IMR-90 (cell line): Measurements from ENCODE around the gene DEGS2. TPM values are rescaled to one million over a fixed set of nuclear protein-coding genes. Genes with fewer than 3 reads are reported as not detected.

Source experiments
- ATAC-seq: fragments of 200-7000 bp; cut with Tn5 transposase; 2 replicates; pipeline ENCODE4 v1.9.1; 2020; ENCODE audit warnings: low read depth, mild to moderate bottlenecking, moderate library complexity
- BruUV-seq: library from RNA; stranded (reverse); fragments of 400-500 nt; replicated peaks from 2 replicates; lab custom pipeline; 2021; lab: Mats Ljungman, UMichigan
- CTCF ChIA-PET: fragments of 300-600 bp; formaldehyde crosslinking; extraction: SDS; loops from one replicate; lab custom pipeline; 2021; ENCODE audit warnings: antibody characterized with exemption; lab: Yijun Ruan, JAX
- POLR2A ChIA-PET: fragments of 300-600 bp; sonication (Branson Sonifier 250); formaldehyde crosslinking; loops from one replicate; lab custom pipeline; 2022; ENCODE audit warnings: antibody characterized with exemption; ENCODE audit not compliant: unreplicated experiment; lab: Charles Lee
- DNase-seq: peaks from one replicate; pipeline ENCODE4 v3.0.0; 2013
- H2AFZ ChIP-seq: replicated peaks from 2 replicates; pipeline ENCODE3; 2013; ENCODE audit warnings: low read length, mild to moderate bottlenecking; ENCODE audit not compliant: poor library complexity
- H2AK5ac ChIP-seq: 2 replicates; pipeline ENCODE4 v1.6.1; 2013; ENCODE audit warnings: low read depth, low read length, inconsistent platforms
- H2AK9ac ChIP-seq: replicated peaks from 2 replicates; pipeline ENCODE3; 2013; ENCODE audit warnings: mild to moderate bottlenecking, low read depth, low read length, moderate library complexity; ENCODE audit not compliant: poor library complexity
- H2BK120ac ChIP-seq: 2 replicates; pipeline ENCODE4 v1.6.1; 2013; ENCODE audit warnings: low read depth, low read length, inconsistent platforms
- H2BK15ac ChIP-seq: 3 replicates; pipeline ENCODE4 v1.6.1; 2013; ENCODE audit warnings: low read depth, low read length, inconsistent platforms
- H2BK20ac ChIP-seq: 2 replicates; pipeline ENCODE4 v1.6.1; 2013; ENCODE audit warnings: low read depth, mild to moderate bottlenecking, inconsistent platforms, low read length, moderate library complexity
- H2BK5ac ChIP-seq: 2 replicates; pipeline ENCODE4 v1.6.1; 2013; ENCODE audit warnings: mild to moderate bottlenecking, low read depth, low read length, inconsistent platforms; ENCODE audit not compliant: poor library complexity, severe bottlenecking
- H3K14ac ChIP-seq: replicated peaks from 2 replicates; pipeline ENCODE4 v1.6.1; 2013; ENCODE audit warnings: low read depth, low read length, inconsistent platforms
- H3K18ac ChIP-seq: 2 replicates; pipeline ENCODE4 v1.6.1; 2013; ENCODE audit warnings: low read depth, low read length, control low read depth
- H3K23ac ChIP-seq: 2 replicates; pipeline ENCODE4 v1.6.1; 2013; ENCODE audit warnings: low read depth, low read length, inconsistent platforms
- H3K27ac ChIP-seq: 2 replicates; pipeline ENCODE4 v1.5.1; 2013; ENCODE audit warnings: mild to moderate bottlenecking, control low read depth, low read length; ENCODE audit not compliant: insufficient read depth
- H3K27me3 ChIP-seq: 2 replicates; pipeline ENCODE4 v1.6.1; 2013; ENCODE audit warnings: low read length; ENCODE audit not compliant: control insufficient read depth, insufficient read depth
- H3K36me3 ChIP-seq: 2 replicates; pipeline ENCODE4 v1.6.1; 2013; ENCODE audit warnings: low read length, mixed read lengths; ENCODE audit not compliant: control insufficient read depth, insufficient read depth
- H3K4ac ChIP-seq: 2 replicates; pipeline ENCODE4 v1.6.1; 2013; ENCODE audit warnings: low read depth, low read length, inconsistent platforms
- H3K4me1 ChIP-seq: 2 replicates; pipeline ENCODE4 v1.6.1; 2013; ENCODE audit warnings: low read length, mixed read lengths; ENCODE audit not compliant: control insufficient read depth, insufficient read depth
- H3K4me2 ChIP-seq: 2 replicates; pipeline ENCODE4 v1.6.1; 2013; ENCODE audit warnings: low read depth, mild to moderate bottlenecking, control low read depth, low read length, moderate library complexity
- H3K4me3 ChIP-seq: 2 replicates; pipeline ENCODE4 v1.5.1; 2013; ENCODE audit warnings: low read depth, mild to moderate bottlenecking, control low read depth, low read length, moderate library complexity; ENCODE audit not compliant: insufficient read depth
- H3K56ac ChIP-seq: 2 replicates; pipeline ENCODE4 v1.6.1; 2013; ENCODE audit warnings: low read length, inconsistent platforms; ENCODE audit not compliant: insufficient read depth; ENCODE audit errors: extremely low read depth
- H3K79me1 ChIP-seq, 2 experiments: 2 replicates each; pipeline ENCODE4 v1.6.1; 2013; ENCODE audit warnings: low read length in 2 of 2, inconsistent platforms in 1 of 2, low read depth in 1 of 2
- H3K9ac ChIP-seq: 2 replicates; pipeline ENCODE4 v1.6.1; 2013; ENCODE audit warnings: low read depth, low read length, control low read depth
- H3K9me1 ChIP-seq: 2 replicates; pipeline ENCODE4 v1.6.1; 2013; ENCODE audit warnings: low read length, inconsistent platforms; ENCODE audit not compliant: insufficient read depth
- H3K9me3 ChIP-seq: 2 replicates; pipeline ENCODE4 v1.6.1; 2013; ENCODE audit warnings: low read length; ENCODE audit not compliant: control insufficient read depth, insufficient read depth
- H4K20me1 ChIP-seq: 2 replicates; pipeline ENCODE4 v1.6.1; 2013; ENCODE audit warnings: low read length, inconsistent platforms; ENCODE audit not compliant: insufficient read depth
- H4K5ac ChIP-seq: 2 replicates; pipeline ENCODE4 v1.6.1; 2013; ENCODE audit warnings: mild to moderate bottlenecking, low read depth, low read length, control low read depth
- H4K8ac ChIP-seq, 2 experiments: 2 replicates each; pipeline ENCODE4 v1.6.1; 2013; ENCODE audit warnings: low read depth in 2 of 2, low read length in 2 of 2, control low read depth in 1 of 2, inconsistent platforms in 1 of 2
- H4K91ac ChIP-seq: 2 replicates; pipeline ENCODE4 v1.6.1; 2013; ENCODE audit warnings: low read depth, low read length, inconsistent platforms; ENCODE audit not compliant: insufficient read depth
- CHD1 ChIP-seq: IDR thresholded peaks from 2 replicates; pipeline ENCODE4 v1.6.1; 2012; ENCODE audit warnings: low read depth, low read length, improper control_type of control experiment
- WGBS, 2 experiments: methylation state at CpG; one replicate each; pipeline versions ENCODE4 v1.1.5 to v1.1.7; 2013; ENCODE audit warnings: missing lambda C conversion rate in 2 of 2; ENCODE audit not compliant: insufficient read length in 1 of 2; ENCODE audit errors: extremely low coverage in 2 of 2; 5-methylcytosine and 5-hydroxymethylcytosine counted together
- dilution Hi-C: fragments of 300-500 bp; cut with HindIII; formaldehyde crosslinking; loops from one replicate; pipeline ENCODE4 v1.14.3; 2018; ENCODE audit warnings: low sequenced_read_pairs; ENCODE audit not compliant: unreplicated experiment
- in situ Hi-C: fragments of 300-500 bp; cut with MboI; formaldehyde crosslinking; loops from 3 replicates; pipeline ENCODE4 v1.14.3; 2019; ENCODE audit warnings: low sequenced_read_pairs, inconsistent platforms, mixed read lengths
- intact Hi-C: fragments of 100-400 bp; cut with micrococcal nuclease; formaldehyde crosslinking; loops from 2 replicates; pipeline ENCODE4 v1.10.0; 2022
- polyA plus RNA-seq, 3 experiments: library from polyadenylated mRNA; depleted of rRNA; stranded (reverse); fragments of >200 nt; gene quantifications; 2 replicates each; pipeline ENCODE4 v1.2.3, GENCODE V29; 2012; ENCODE audit warnings: low replicate concordance in 1 of 3
- total RNA-seq: library from RNA; depleted of rRNA; stranded (reverse); fragments of >200 nt; gene quantifications from 2 replicates; pipeline ENCODE4 v1.2.3, GENCODE V29; 2012

DEGS2 gene
- total and polyA plus RNA-seq, 2 of the 4 experiments (the other 2 are of a cell fraction) = not detected

- Histone ChIP-seq H3K9ac (no peak overlapping the region), H2BK5ac (no peak overlapping the region), H3K4me3 (no peak overlapping the region), H3K4me1 (no peaks in the 10 kb centered on the region), H3K14ac (no peak overlapping the region), H3K4me2 (no peak overlapping the region), H3K9me1 (0 out of 2 replicates have a peak, but pooled peaks cover 2% of the 10 kb centered on the region), H2BK20ac (no peak overlapping the region), H3K18ac (no peak overlapping the region), H3K4ac (no peak overlapping the region), H3K27ac (no peak overlapping the region), H2AFZ (no peak overlapping the region), H3K36me3 (peaks cover 32% of the 10 kb centered on the region), H3K27me3 (no peaks in the 10 kb centered on the region), H4K20me1 (no peaks in the 10 kb centered on the region), H3K79me1 (no peaks in the 10 kb centered on the region), H4K91ac (no peak overlapping the region), H2AK9ac (no peak overlapping the region), H2BK120ac (no peak overlapping the region), H3K56ac (no peak overlapping the region), H3K23ac (no peak overlapping the region), H3K9me3 (no peaks in the 10 kb centered on the region), H4K8ac (no peak overlapping the region), H2AK5ac (no peak overlapping the region), H4K5ac (no peak overlapping the region), H2BK15ac (no peak overlapping the region)
- dilution Hi-C loops (no loop called here), in situ Hi-C loops (no loop called here), intact Hi-C loops (no loop called here)
- no TSS peak for BruUV-seq
- no CpG with 5 or more reads among the region's 8 CpGs for WGBS, 2 experiments
- DNase-seq (no peak), ATAC-seq (no peak)
- no peak for TF ChIP-seq CHD1
- ChIA-PET POLR2A (no interaction called here), CTCF (no interaction called here)
Measured at GRCh38 chr14:100134586-100134985, 24.9 kb downstream of the DEGS2 start.
